C4-2B (cell line): ENCODE measurements around the gene BLOC1S4.

Experiments
- H3K27ac ChIP-seq: fragments of 450-650 bp; 2 replicates; pipeline ENCODE4 v1.5.1; 2017
- ZFX ChIP-seq: fragments of 450-650 bp; IDR thresholded peaks from 2 replicates; pipeline ENCODE4 v1.6.1; 2017
- TF ChIP-seq, protein P1 (sequence below): fragments of 450-650 bp; conservative IDR thresholded peaks from 2 replicates; pipeline ENCODE4 v1.5.1; 2017; ENCODE audit warnings: mild to moderate bottlenecking

BLOC1S4 gene

DNA sequence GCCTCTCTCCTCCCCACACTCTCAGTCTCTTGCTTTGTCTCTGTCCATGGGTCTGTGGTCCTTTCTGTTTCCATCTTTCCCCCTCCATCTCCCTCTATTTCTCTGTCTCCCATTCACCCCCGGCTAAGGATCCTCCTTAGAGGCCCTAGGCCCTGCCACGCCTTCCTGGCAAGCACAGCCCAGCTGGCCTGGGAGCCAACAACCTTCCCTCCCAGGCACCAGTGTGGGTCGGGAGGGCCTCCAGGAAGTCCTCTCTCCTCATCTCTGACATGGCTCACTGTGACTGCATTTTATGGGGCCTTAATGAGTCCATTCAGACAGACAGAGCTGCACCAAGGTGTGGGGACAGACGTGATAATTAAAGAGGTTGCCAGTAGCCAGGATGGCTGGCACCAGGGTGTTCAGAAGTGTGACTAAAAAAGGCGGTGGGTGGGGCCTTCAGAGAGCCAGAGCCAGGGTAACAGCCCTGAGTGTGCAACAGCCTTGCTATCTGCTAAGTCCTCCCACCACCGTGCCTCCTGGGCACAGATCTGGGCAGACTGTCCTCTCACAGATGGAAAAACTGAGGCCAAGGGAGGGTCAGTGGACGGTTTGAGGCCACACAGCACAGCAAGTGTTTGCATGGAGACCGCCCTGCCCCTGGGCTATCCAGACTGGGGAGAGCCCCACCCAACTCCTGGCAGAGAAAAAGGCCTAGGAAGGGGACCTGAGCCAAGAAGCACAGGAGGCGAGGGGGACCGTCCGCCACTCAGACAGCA, 31.5 kb downstream of the BLOC1S4 start:
- TF ChIP-seq, protein P1, sequence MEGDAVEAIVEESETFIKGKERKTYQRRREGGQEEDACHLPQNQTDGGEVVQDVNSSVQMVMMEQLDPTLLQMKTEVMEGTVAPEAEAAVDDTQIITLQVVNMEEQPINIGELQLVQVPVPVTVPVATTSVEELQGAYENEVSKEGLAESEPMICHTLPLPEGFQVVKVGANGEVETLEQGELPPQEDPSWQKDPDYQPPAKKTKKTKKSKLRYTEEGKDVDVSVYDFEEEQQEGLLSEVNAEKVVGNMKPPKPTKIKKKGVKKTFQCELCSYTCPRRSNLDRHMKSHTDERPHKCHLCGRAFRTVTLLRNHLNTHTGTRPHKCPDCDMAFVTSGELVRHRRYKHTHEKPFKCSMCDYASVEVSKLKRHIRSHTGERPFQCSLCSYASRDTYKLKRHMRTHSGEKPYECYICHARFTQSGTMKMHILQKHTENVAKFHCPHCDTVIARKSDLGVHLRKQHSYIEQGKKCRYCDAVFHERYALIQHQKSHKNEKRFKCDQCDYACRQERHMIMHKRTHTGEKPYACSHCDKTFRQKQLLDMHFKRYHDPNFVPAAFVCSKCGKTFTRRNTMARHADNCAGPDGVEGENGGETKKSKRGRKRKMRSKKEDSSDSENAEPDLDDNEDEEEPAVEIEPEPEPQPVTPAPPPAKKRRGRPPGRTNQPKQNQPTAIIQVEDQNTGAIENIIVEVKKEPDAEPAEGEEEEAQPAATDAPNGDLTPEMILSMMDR: no peak
- peak; percentile 47; the same call in 1 of the 2 replicates for TF ChIP-seq ZFX
- H3K27ac ChIP-seq: peak overlapping the region; percentile 94

DNA sequence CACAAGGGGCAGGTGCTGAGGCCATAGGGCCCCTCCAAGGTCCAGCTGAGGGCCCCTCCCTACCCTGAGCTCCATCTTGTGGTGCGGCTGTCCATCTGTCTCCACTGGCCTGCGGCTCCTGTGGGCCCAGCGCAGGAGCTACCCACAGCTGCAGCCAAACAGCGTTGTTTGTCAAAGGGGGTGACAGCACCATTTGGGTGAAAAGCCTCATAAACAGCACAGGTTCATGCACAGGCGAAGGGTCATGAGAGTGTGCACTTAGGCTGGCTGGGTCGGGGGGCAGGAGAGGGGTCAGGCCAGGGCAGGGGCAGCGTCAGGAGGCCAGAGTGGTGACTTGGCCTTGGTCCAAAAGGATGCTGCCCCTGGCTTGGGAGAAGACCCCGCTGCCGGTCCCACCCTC, 32.3 kb downstream of the BLOC1S4 start:
- TF ChIP-seq ZFX: no peak
- TF ChIP-seq, protein P1: no peak

DNA sequence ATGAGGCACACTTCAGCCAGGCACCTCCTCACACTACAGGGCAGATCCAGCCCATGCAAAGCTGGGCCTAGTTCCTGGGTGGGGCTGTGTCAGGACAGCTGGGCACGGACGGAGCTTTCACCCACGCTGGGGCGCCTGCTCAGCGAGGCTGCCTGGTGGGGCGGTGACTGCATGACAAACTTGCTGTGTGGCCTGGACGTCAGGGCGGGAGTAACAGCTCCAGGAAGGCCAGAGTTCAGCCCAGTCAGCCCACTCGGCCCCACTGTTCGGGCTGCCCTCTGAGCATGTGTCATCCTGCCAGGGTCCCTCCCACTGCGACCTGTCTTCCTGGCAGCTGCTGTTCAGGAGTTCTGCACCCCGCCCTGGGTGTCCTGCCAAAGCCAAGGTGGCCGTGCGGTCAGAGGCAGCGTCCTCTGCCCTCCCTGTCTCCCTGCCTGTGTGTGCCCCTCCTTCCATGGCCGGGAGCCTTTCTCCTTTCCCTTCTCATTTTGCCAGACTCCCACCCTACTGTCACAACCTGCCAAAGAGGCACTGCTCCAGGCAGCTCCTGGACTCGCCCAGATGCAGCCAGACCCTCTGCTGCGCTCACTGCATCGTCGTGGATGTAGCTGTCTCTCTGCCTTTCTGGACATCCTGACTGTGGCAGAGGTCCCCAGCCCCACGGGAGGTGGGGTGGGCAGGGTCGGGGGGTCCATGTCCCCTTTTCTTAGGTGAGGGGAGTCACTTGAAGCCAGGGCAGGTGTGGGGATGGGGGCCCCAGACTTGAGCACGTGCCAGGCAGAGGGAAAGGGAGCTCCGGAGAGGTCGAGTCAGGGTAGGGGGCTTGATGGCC, 33.6 kb downstream of the BLOC1S4 start:
- TF ChIP-seq ZFX: no peak; the same call in 1 of the 2 replicates
- TF ChIP-seq, protein P1: no peak
- H3K27ac ChIP-seq: peak overlapping the region; percentile 94

More for the DNA sequence above, 32.3 kb downstream of the BLOC1S4 start:
- peak overlapping the region; percentile 94 for H3K27ac ChIP-seq

DNA sequence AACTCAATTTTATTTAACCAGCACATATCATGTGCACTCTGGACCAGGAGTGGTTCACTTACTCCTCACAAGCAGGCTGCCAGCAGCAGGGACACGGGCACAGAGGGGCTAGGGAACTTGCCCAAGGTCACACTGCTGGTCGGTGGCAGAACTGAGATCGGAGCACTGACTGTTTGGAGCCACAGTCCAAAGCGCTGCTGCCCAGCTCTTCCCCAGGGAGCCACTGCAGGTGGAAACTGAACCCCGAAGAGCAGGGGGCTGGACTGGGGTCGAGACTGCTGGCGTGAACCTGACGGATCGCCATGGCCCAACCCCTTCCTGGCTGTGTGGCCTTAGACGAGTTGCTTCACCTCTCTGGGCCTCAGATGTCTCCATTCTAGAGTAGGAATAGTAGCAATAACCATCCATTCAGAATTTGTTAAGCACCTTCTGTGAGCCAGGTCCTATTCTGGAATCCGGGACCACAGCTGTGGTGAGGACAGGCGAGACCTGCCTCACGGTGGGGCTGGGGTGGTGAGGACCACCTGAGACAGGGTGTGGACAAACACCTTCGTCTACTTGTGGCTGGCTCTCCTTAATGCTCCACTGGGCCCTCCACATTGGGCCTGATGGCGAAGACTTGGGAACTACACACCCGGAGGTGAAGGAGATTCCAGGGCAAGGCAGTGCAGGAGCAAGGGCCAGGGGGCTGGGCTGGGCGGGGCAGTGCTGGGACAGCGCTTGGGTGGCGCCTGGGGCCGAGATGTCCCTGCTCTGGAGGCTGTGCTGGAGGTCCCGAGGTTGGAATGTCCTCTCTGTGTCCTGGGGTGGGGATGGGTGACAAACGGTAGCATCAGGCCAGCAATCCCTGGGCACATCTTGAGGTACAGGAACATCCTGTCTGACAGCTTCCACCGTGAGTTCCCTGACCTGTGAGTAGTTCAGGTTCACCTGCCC, 34.6 kb downstream of the BLOC1S4 start:
- 0 out of 2 replicates have a peak, but pooled peaks have one; percentile 22 for TF ChIP-seq ZFX
- TF ChIP-seq, protein P1: no peak
- peak overlapping the region; percentile 94 for H3K27ac ChIP-seq

DNA sequence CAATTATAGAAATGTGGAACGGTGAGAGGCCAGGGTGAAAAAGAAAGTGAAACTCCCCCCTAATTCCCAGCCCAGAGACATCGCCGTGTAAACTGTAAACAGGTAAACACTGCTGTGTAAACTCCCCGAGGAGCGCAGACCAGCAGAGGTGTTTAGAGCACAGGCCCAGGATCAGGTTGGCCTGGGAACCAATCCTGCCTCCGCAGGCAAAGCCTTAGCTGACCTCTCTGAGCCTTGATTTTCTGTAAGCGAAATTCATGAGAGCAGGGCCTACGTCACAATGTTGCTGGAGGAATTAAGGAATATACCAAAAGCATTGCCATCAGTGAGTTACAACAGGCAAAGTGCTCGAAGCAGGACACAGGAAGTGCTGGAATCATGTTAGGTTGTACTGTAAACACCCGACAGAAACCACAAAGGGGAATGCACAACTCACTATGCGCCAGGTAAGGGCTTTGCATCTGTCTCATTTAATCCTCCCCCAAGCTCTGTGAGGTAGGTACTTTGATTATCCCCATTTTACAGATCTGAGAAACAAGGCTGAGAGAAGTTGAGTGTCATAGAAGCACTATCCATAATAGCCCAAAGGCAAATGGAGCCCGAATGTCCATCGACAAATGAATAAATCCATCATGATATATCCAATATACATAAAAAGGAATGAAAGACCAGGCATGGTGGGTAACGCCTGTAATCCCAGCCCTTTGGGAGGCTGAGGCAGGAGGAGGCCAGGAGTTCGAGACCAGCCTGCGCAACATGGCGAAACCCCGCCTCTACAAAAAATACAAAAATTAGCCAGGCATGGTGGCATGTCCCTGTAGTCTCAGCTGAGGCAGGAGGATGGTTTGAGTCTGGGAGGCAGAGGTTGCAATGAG, 35.9 kb downstream of the BLOC1S4 start:
- TF ChIP-seq, protein P1: no peak
- no peak for TF ChIP-seq ZFX
- H3K27ac ChIP-seq: peak overlapping the region; percentile 94

DNA sequence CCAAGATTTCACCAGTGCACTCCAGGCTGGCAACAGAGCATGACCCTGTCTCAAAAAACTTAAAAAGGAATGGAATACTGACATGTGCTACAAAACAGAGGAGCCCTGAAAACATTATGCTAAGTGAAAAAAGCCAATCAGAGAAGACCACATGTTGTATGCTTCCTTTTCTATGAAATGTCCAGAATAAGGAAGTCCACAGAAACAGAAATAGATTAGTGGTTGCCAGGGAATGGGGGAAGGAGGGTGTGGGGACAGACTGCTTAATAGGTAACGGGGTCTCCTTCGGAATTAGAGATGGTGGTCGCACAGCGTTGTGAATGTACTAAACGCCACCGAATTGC, 36.5 kb downstream of the BLOC1S4 start:
- TF ChIP-seq, protein P1: no peak
- TF ChIP-seq ZFX: no peak
- peak overlapping the region; percentile 94 for H3K27ac ChIP-seq
